Gastroesophageal sphincter (tissue), 3 donors: Measurements from ENCODE around the gene IL6ST.

ENCODE experiments used
- EP300 ChIP-seq: sonication (generic); formaldehyde crosslinking; IDR thresholded peaks from one replicate; pipeline ENCODE4 v1.6.1; 2017; ENCODE audit warnings: antibody characterized with exemption, mild to moderate bottlenecking
- POLR2A ChIP-seq, 2 donors: fragments of 450-650 bp; IDR thresholded peaks; one replicate each; pipeline ENCODE4 v1.6.1; 2017; ENCODE audit warnings: antibody characterized with exemption in 2 of 2, mild to moderate bottlenecking in 2 of 2, moderate library complexity in 1 of 2
- POLR2AphosphoS5 ChIP-seq: sonication (generic); formaldehyde crosslinking; IDR thresholded peaks from one replicate; pipeline ENCODE4 v1.6.1; 2017; ENCODE audit warnings: antibody characterized with exemption
- TF ChIP-seq, protein P1 (sequence below), 4 experiments: fragments of 200-600 bp in 2 of 4; fragments of 450-650 bp in 2 of 4; sonication (generic) in 1 of 4; IDR thresholded peaks; one replicate each; pipeline ENCODE4 v1.5.1; 2017 to 2019; ENCODE audit warnings: antibody characterized with exemption in 4 of 4, mild to moderate bottlenecking in 2 of 4, moderate library complexity in 2 of 4

DNA sequence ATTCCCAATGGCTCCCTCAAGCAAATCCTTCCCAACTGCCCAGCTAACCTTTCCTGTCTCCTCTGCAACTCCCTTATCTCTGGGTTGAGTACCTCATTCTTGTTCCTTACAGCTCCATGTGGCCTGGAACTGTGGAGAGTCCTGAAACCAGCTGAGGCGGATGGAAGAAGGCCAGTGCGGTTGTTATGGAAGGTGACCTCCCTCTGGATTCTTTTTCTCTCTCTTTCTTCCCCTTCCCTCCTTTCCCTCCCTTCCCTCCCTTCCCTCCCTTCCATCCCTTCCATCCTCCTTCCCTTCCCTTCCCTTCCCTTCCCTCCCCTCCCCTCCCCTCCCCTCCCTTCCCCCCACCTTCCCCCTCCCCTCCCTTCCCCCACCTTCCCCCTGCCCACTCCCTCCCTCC is 98.5 kb downstream of the IL6ST start:
- no peak for TF ChIP-seq EP300
- no peak for TF ChIP-seq POLR2A (IDR thresholded peaks at IDR 0.05)
- TF ChIP-seq, protein P1, sequence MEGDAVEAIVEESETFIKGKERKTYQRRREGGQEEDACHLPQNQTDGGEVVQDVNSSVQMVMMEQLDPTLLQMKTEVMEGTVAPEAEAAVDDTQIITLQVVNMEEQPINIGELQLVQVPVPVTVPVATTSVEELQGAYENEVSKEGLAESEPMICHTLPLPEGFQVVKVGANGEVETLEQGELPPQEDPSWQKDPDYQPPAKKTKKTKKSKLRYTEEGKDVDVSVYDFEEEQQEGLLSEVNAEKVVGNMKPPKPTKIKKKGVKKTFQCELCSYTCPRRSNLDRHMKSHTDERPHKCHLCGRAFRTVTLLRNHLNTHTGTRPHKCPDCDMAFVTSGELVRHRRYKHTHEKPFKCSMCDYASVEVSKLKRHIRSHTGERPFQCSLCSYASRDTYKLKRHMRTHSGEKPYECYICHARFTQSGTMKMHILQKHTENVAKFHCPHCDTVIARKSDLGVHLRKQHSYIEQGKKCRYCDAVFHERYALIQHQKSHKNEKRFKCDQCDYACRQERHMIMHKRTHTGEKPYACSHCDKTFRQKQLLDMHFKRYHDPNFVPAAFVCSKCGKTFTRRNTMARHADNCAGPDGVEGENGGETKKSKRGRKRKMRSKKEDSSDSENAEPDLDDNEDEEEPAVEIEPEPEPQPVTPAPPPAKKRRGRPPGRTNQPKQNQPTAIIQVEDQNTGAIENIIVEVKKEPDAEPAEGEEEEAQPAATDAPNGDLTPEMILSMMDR (IDR thresholded peaks at IDR 0.05) = no peak
- TF ChIP-seq POLR2AphosphoS5 = no peak
